ENCODE data around the gene PIGQ.

Gene PIGQ

DNA sequence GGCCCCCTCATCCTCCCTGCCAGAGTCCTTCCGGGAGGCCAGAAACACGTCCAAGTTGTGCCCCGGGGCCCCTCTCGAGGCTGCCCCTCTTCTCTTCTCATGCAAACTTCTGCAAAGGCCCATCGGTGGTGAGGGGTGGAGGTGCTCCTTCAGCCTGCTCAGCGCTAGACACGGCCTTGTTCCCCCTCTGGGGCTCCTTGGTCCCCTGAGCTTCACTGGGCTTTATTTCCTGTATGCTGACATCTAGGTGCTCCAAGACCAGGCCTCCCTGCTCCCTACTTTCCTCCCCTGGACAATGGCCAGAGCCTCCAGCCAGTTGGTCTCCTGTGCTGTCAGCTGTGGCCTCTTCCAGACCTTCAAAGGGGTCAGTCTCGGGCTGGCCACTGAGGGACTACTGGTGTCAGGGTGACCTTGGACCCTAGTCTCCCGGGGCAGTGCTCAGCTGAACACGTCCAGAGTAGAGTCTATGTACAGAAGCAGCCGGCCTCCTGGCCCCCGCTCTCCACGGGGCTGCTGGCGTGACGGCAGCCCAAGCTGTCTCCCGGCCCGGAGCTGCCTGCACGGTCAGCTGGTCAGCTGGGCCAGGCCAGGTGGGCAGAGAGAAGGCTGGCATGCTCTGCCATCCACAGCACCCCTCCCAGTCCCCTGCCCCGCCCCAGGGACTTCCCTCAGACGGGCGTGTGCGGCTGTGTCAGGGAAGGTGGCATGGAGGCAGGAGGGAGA lies 11.3 kb upstream of the PIGQ start:
- TF ChIP-seq POLR2AphosphoS5 (IDR thresholded peaks at IDR 0.05; ENCODE audit: low read depth, low read length): no peak
- no peak for TF ChIP-seq TAF1 (IDR thresholded peaks at IDR 0.05; ENCODE audit: borderline replicate concordance, low read depth, low read length)
- DNase-seq (ENCODE audit: insufficient read length) (no peak), FAIRE-seq (no peak)

GRCh38 chr16:559021-559380 lies 10.8 kb upstream of the PIGQ start:
- TF ChIP-seq POLR2A (IDR thresholded peaks at IDR 0.05; ENCODE audit: low read depth, low read length) (no peak), POLR2AphosphoS5 (IDR thresholded peaks at IDR 0.05; ENCODE audit: low read depth, low read length) (no peak), TAF1 (IDR thresholded peaks at IDR 0.05; ENCODE audit: borderline replicate concordance, low read depth, low read length) (no peak)
- DNase-seq (ENCODE audit: insufficient read length) (no peak), FAIRE-seq (no peak)

- FAIRE-seq: no peak
- no peak for DNase-seq (ENCODE audit: insufficient read length)
- TF ChIP-seq POLR2A (IDR thresholded peaks at IDR 0.05; ENCODE audit: low read depth, low read length) (no peak), TAF1 (IDR thresholded peaks at IDR 0.05; ENCODE audit: borderline replicate concordance, low read depth, low read length) (no peak), POLR2AphosphoS5 (IDR thresholded peaks at IDR 0.05; ENCODE audit: low read depth, low read length) (no peak)
Measured at GRCh38 chr16:559411-560203, 10.2 kb upstream of the PIGQ start.

- no peak for FAIRE-seq
- TF ChIP-seq POLR2AphosphoS5 (IDR thresholded peaks at IDR 0.05; ENCODE audit: low read depth, low read length) (no peak), TAF1 (IDR thresholded peaks at IDR 0.05; ENCODE audit: borderline replicate concordance, low read depth, low read length) (no peak), POLR2A (IDR thresholded peaks at IDR 0.05; ENCODE audit: low read depth, low read length) (no peak)
- no peak for DNase-seq (ENCODE audit: insufficient read length)
Measured at GRCh38 chr16:560204-560700, 9.5 kb upstream of the PIGQ start, which contains the start of gene PRR35. PRR35 (plus strand) TSS chr16:560394; CDS start chr16:563295, 2,901 bp downstream.

DNA sequence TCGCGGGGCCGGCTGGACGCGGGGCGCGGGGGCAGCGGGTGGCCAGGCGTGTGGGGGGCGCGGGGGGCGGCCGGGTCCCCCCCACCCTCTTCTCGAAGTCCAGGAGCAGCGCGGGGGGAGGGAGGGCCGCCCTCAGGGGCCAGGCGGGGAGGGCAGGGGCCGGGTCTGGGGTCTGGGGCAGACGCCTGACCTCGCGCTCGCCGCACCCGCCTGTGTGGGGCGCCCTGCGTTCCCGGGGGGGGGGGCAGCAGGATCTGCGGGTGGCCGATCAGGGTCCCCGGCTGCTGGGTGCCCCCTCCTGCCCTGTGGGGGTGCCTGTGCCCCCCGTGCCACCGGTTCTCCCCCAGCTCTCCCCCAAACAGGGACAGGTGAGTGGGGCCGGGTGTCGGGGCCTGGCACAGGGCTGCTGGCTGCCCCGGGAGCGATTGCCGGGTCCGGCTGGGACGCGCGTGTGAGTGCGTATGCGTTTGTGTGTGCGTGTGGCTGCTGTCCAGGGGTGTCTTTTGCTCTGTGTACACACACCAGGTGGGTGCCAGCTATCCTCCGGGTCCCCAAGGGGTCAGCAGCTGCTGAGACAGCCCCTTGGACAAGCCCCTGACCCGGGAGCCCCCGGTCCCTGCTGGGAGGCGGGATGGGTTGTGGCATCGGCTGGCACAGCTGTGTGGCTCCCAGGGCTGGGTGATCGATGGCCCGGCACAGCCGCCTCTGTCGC lies 8.9 kb upstream of the PIGQ start:
- DNase-seq (ENCODE audit: insufficient read length): no peak
- FAIRE-seq: no peak
- no peak for TF ChIP-seq POLR2AphosphoS5 (IDR thresholded peaks at IDR 0.05; ENCODE audit: low read depth, low read length)
- TF ChIP-seq POLR2A (IDR thresholded peaks at IDR 0.05; ENCODE audit: low read depth, low read length): no peak
- TF ChIP-seq TAF1 (IDR thresholded peaks at IDR 0.05; ENCODE audit: borderline replicate concordance, low read depth, low read length): no peak

- FAIRE-seq (no peak), DNase-seq (ENCODE audit: insufficient read length) (no peak)
- TF ChIP-seq TAF1 (IDR thresholded peaks at IDR 0.05; ENCODE audit: borderline replicate concordance, low read depth, low read length): no peak
- no peak for TF ChIP-seq POLR2AphosphoS5 (IDR thresholded peaks at IDR 0.05; ENCODE audit: low read depth, low read length)
- no peak for TF ChIP-seq POLR2A (IDR thresholded peaks at IDR 0.05; ENCODE audit: low read depth, low read length)
Measured at GRCh38 chr16:561413-561794, 8.4 kb upstream of the PIGQ start.

- DNase-seq (ENCODE audit: insufficient read length) (no peak), FAIRE-seq (no peak)
- no peak for TF ChIP-seq POLR2AphosphoS5 (IDR thresholded peaks at IDR 0.05; ENCODE audit: low read depth, low read length)
- no peak for TF ChIP-seq TAF1 (IDR thresholded peaks at IDR 0.05; ENCODE audit: borderline replicate concordance, low read depth, low read length)
- no peak for TF ChIP-seq POLR2A (IDR thresholded peaks at IDR 0.05; ENCODE audit: low read depth, low read length)
Measured at GRCh38 chr16:561957-562938, 7.5 kb upstream of the PIGQ start.

DNA sequence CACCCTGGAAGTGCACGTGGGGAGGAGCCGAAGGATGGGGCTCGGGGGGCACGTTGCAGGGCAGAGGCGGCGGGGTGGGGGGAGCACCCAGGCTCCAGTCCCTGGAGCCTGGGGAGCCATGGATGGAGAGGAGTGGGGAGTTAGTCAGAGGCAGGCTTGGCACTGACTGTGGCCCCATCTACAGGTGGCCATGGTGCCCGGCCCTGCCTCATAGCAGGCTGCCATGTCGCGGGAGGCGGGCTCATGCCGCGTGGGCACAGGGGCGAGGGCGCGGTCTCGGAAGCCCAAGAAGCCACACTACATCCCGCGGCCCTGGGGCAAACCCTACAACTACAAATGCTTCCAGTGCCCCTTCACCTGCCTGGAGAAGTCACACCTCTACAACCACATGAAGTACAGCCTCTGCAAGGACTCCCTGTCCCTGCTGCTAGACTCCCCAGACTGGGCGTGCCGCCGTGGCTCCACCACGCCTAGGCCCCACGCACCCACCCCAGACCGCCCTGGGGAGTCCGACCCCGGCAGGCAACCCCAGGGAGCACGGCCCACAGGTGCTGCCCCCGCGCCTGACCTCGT lies 6.6 kb upstream of the PIGQ start:
- no peak for TF ChIP-seq POLR2AphosphoS5 (IDR thresholded peaks at IDR 0.05; ENCODE audit: low read depth, low read length)
- no peak for TF ChIP-seq TAF1 (IDR thresholded peaks at IDR 0.05; ENCODE audit: borderline replicate concordance, low read depth, low read length)
- no peak for TF ChIP-seq POLR2A (IDR thresholded peaks at IDR 0.05; ENCODE audit: low read depth, low read length)
- no peak for FAIRE-seq
- no peak for DNase-seq (ENCODE audit: insufficient read length)

DNA sequence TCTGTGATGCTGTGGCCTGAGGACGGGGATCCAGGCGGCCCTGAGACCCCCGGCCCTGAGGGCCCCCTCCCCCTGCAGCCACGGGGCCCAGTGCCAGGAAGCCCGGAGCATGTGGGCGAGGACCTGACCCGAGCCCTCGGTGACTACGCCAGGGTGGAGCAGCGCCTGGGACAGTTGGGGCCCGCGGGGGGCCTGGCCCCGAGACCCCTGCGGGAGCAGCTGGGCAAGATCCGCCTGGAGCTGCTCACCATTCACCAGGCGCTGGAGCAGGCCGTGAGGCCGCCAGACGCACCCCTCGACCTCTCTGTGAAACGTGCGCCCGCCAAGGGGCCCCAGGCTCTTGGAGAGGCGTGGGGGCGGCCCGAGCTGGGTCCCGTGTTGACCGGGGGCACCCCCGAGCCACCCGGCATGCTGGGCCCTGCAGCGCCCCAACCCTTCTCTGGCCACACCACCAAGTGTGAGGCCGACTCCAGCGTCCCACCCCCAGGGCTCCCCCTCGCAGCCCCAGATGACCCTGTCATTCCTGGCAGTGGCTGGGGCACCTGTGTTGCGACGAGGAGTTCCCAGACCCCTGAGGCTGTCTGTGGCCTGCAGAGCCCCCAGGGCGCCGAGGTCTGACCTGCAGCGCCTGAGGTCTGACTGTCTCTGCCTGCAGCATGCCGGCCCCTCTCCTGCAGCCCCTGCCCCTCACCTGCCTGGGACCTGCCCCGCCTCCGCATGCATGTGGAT lies 4.9 kb upstream of the PIGQ start:
- FAIRE-seq: no peak
- no peak for DNase-seq (ENCODE audit: insufficient read length)
- TF ChIP-seq TAF1 (IDR thresholded peaks at IDR 0.05; ENCODE audit: borderline replicate concordance, low read depth, low read length): no peak
- TF ChIP-seq POLR2AphosphoS5 (IDR thresholded peaks at IDR 0.05; ENCODE audit: low read depth, low read length): no peak
- no peak for TF ChIP-seq POLR2A (IDR thresholded peaks at IDR 0.05; ENCODE audit: low read depth, low read length)
